NCI-H2107 treated with DMSO at 0.1 percent for 48 hours (cell line): ENCODE measurements around the gene GLI1.
A peak's percentile ranks its signal among the peaks of the same experiment; 100 is the strongest.

ENCODE experiments used
- DNase-seq: peaks from one replicate; lab custom pipeline; 2025; ENCODE audit not compliant: unreplicated experiment; lab: John Stamatoyannopoulos, UW

Gene GLI1

GRCh38 chr12:57460841-57461275, 1.3 kb downstream of the GLI1 start:
- DNase-seq: no peak

DNA sequence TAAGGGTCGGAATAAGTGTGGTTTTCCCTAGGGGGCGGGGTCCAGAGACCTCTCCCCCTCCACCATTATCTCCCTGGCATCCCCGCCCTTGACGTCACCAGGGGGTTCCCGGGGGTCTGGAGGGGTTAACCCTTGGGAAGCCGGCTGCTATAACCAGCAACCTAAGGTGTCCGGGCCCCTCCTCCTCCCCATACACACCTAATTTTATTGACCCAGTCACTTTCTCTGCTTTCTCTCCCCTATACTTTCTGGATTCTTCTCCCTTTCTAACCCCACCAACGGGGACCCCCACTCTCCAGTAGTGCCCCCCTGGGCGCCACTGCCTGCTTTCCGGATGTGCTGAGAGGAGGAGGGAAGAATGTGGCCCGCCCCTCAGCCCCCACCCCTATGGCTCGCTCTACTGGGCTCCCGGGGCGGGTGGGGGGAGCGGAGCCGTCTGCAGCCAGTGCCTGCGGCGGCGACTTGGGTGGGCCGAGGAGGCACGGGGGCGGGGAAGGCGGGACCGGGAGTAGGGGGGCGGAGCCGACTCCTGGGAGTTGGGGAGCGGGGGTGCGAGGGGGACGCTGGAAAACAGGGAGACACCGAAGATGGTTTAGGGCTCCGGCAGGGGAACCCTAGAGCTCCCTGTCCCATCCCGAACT, 1.8 kb downstream of the GLI1 start:
- no peak for DNase-seq

DNA sequence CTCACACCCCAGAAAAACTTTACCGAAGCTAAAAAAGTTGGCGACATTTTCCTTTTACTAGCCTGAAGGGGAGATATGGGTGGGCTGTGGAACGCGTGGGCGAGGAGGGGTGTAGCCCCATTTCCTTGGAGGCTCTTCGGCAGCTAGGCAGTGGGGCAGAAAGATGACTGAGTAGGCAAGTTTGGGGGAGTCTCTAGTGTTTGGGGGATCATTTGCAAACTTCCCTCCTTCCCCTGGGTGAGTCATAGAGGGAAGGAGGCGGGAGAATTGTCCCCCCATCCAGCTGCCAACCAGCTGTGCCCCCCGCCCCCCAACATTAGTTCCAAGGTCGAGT, 2.3 kb downstream of the GLI1 start:
- no peak for DNase-seq

GRCh38 chr12:57462251-57462911, 2.8 kb downstream of the GLI1 start:
- peak; percentile 90 for DNase-seq

DNA sequence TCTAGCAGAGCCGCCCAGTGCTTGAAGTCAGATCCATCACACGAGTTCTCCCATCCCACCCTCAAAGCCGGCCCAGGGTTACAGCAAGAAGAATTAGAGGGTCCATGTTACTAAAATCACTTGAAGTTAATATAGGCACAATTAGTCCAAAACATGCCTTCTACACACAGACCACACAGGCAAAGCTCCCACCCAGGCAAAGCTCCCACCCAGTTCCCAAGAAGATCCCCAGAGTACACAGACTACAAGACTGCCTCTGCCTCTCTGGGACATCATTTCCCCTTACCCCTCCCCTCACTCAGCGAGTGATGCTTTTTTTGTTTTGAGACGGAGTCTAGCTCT, 3.3 kb downstream of the GLI1 start:
- no peak for DNase-seq

- no peak for DNase-seq
Measured at GRCh38 chr12:57464569-57464968, 5.0 kb downstream of the GLI1 start.

- DNase-seq: no peak
Measured at GRCh38 chr12:57465030-57465746, 5.6 kb downstream of the GLI1 start.

GRCh38 chr12:57465747-57466505, 6.3 kb downstream of the GLI1 start:
- no peak for DNase-seq

DNA sequence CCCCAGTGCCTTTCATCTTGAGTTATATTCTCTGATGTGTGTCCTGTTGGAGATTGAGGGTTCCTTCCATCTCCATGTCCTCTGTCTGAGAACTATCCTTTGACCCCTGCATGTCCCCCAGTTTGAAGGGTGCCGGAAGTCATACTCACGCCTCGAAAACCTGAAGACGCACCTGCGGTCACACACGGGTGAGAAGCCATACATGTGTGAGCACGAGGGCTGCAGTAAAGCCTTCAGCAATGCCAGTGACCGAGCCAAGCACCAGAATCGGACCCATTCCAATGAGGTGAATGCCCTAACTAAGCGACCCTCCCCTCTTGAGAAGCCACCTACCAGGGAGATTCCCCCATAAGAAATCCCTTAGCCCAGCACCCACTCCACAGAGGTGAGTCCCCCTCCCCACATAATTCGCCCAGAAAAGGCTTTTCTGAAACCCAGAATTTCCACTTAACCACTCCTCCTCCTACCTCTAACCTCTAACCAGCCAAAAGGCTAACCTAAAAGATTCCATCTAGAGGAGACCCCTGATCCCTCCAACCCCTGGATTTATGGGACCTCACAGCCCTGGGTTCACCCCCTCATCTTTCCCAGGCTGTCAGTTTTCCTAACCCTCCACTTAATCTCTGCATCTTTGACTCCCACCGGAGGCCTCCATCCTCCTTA, 7.8 kb downstream of the GLI1 start:
- no peak for DNase-seq

DNA sequence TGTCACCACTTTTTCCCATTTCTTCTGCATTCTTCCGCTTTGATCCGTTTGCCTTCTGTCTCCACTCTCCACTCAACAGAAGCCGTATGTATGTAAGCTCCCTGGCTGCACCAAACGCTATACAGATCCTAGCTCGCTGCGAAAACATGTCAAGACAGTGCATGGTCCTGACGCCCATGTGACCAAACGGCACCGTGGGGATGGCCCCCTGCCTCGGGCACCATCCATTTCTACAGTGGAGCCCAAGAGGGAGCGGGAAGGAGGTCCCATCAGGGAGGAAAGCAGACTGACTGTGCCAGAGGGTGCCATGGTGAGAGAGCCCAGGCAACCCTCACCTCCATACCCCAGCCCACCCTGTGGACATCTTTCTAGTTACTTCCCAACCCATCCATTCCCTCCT, 8.3 kb downstream of the GLI1 start:
- no peak for DNase-seq

DNA sequence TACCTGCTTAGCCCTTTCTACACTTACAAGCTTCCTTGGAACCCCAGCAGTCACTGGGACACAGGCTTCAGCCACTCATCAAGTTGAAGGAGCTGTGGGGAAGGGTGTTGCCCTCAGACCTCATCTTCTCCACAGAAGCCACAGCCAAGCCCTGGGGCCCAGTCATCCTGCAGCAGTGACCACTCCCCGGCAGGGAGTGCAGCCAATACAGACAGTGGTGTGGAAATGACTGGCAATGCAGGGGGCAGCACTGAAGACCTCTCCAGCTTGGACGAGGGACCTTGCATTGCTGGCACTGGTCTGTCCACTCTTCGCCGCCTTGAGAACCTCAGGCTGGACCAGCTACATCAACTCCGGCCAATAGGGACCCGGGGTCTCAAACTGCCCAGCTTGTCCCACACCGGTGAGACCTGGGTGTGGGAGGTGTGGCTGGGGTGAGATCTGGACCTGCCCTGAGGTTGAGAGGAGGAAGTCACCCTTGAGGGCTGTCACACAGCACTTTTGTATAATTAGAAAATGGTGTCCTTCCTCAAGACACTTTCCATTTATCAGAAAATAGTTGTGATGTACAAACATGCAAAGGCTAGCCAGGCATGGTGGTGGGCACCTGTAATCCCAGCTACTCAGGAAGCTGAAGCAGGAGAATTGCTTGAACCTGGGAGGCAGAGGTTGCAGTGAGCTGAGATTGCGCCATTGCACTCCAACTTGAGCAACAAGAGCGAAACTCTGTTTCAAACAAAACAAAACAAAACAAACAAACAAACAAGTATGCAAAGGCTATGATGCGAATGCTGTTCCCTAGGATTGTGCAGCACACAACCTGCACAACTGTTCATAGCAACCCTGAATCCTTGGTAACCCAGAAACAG, 9.9 kb downstream of the GLI1 start:
- DNase-seq: no peak

DNA sequence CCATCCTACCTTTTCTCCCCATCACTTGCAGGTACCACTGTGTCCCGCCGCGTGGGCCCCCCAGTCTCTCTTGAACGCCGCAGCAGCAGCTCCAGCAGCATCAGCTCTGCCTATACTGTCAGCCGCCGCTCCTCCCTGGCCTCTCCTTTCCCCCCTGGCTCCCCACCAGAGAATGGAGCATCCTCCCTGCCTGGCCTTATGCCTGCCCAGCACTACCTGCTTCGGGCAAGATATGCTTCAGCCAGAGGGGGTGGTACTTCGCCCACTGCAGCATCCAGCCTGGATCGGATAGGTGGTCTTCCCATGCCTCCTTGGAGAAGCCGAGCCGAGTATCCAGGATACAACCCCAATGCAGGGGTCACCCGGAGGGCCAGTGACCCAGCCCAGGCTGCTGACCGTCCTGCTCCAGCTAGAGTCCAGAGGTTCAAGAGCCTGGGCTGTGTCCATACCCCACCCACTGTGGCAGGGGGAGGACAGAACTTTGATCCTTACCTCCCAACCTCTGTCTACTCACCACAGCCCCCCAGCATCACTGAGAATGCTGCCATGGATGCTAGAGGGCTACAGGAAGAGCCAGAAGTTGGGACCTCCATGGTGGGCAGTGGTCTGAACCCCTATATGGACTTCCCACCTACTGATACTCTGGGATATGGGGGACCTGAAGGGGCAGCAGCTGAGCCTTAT, 10.8 kb downstream of the GLI1 start:
- no peak for DNase-seq

- DNase-seq: no peak
Measured at GRCh38 chr12:57470970-57471656, 11.5 kb downstream of the GLI1 start.

- DNase-seq: no peak
Measured at GRCh38 chr12:57471661-57472060, 12.1 kb downstream of the GLI1 start.

- no peak for DNase-seq
Measured at GRCh38 chr12:57472391-57472790, 12.8 kb downstream of the GLI1 start.

- no peak for DNase-seq
Measured at GRCh38 chr12:57473392-57473791, 13.8 kb downstream of the GLI1 start.

DNA sequence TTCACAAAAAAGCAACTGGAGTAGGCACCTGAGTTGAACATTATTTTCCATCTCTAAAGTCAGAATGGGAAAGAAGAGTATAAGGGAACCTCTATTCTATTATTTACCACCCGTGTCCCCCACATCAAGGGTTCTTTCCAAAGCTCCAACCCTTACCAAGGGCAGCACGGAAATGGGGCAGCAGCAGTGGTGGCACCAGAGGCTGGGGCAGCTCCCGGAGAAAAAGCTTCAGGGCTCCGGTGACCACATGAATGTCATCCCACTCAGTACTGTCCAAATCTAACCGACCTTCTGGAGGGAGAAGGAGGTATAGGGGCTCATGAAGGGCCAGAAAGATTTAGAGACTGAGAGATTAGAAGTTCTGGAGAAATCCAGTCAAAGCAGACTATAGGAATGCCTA, 14.3 kb downstream of the GLI1 start:
- no peak for DNase-seq

DNA sequence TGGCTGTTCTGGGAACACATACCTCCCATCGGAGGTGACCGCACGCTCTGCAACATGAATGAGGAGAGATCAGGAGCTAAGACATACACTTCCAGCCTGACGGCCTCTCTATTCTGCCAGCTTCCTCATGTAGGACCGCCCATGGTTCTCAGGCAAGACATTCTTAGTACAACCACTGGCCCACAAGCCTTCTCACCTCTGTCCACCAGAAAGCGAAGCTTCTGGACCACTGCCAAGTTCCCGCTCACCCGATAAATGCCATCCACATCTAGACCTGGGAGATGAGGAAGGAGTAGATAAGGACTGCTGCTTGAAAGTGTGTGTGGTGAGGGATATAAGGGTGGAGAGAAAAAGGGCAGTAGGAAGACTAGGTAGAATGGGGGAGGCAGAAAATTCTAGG, 14.8 kb downstream of the GLI1 start:
- no peak for DNase-seq

GRCh38 chr12:57474862-57475261, 15.3 kb downstream of the GLI1 start:
- peak; percentile 55 for DNase-seq
